ENCODE results near the gene PEX5L. TPM values are rescaled to one million over a fixed set of nuclear protein-coding genes. Genes with fewer than 3 reads are reported as not detected.

The PEX5L gene
- total RNA-seq, 4 donors from 2014 or later: not detected

- no peak for DNase-seq
- 28 to 41% methylated on average over 2 of the region's 2 CpGs for WGBS, 2 donors
- Histone ChIP-seq H3K4me1 (no peaks in the 10 kb centered on the region), H3K9me3 (no peaks in the 10 kb centered on the region), H3K4me3 (no peak overlapping the region), H3K27ac (no peak overlapping the region), H3K27me3 (no peaks in the 10 kb centered on the region), H3K36me3 (no peaks in the 10 kb centered on the region)
- TF ChIP-seq POLR2A (IDR thresholded peaks at IDR 0.05): no peak
- TF ChIP-seq CTCF (IDR thresholded peaks at IDR 0.05): no peak
- intact Hi-C loops (cut with DNase I): no loop called here
These were observed 101.0 kb downstream of the PEX5L start for GRCh38 chr3:179935710-179936109.

- Histone ChIP-seq H3K27ac (no peak overlapping the region), H3K4me3 (no peak overlapping the region), H3K4me1 (no peaks in the 10 kb centered on the region), H3K9me3 (no peaks in the 10 kb centered on the region), H3K27me3 (no peaks in the 10 kb centered on the region), H3K36me3 (no peaks in the 10 kb centered on the region)
- 63 to 81% methylated on average over 4 of the region's 4 CpGs for WGBS, 2 donors
- intact Hi-C loops (cut with DNase I): no loop called here
- DNase-seq: no peak
- TF ChIP-seq POLR2A (IDR thresholded peaks at IDR 0.05) (no peak), CTCF (IDR thresholded peaks at IDR 0.05) (no peak)
These were observed 102.8 kb downstream of the PEX5L start for GRCh38 chr3:179933914-179934313.

- H3K27ac ChIP-seq: no peak overlapping the region
- WGBS, 2 donors: 68 to 76% methylated on average over 4 of the region's 4 CpGs
- H3K4me1 ChIP-seq: no peaks in the 10 kb centered on the region
- intact Hi-C loops (cut with DNase I): no loop called here
- H3K27me3 ChIP-seq: peaks cover 0 to 3% (median 0%) of the 10 kb centered on the region in 4 donors
- H3K9me3 ChIP-seq: no peaks in the 10 kb centered on the region
- DNase-seq: no peak
- H3K4me3 ChIP-seq: no peak overlapping the region
- no peak for TF ChIP-seq CTCF (IDR thresholded peaks at IDR 0.05)
- no peak for TF ChIP-seq POLR2A (IDR thresholded peaks at IDR 0.05)
- H3K36me3 ChIP-seq: no peaks in the 10 kb centered on the region
These were observed 103.7 kb downstream of the PEX5L start for GRCh38 chr3:179933080-179933479.

GRCh38 chr3:179932674-179933073 is 104.1 kb downstream of the PEX5L start:
- H3K27ac ChIP-seq: no peak overlapping the region
- no peak for DNase-seq
- H3K4me3 ChIP-seq: no peak overlapping the region
- H3K9me3 ChIP-seq: no peaks in the 10 kb centered on the region
- intact Hi-C loops (cut with DNase I): no loop called here
- H3K27me3 ChIP-seq: peaks cover 0 to 5% (median 0%) of the 10 kb centered on the region in 4 donors
- WGBS, 2 donors: 89 to 90% methylated on average over 1 of the region's 1 CpG
- no peaks in the 10 kb centered on the region for H3K4me1 ChIP-seq
- no peaks in the 10 kb centered on the region for H3K36me3 ChIP-seq
- TF ChIP-seq CTCF (IDR thresholded peaks at IDR 0.05) (no peak), POLR2A (IDR thresholded peaks at IDR 0.05) (no peak)

- intact Hi-C loops (cut with DNase I): no loop called here
These were observed 107.6 kb downstream of the PEX5L start for GRCh38 chr3:179929091-179929529.

More at GRCh38 chr3:179929091-179929529, 107.6 kb downstream of the PEX5L start:
- WGBS, 2 donors: 7 to 11% methylated on average over 1 of the region's 1 CpG
- no peak for DNase-seq
- H3K4me1 ChIP-seq: no peaks in the 10 kb centered on the region
- no peaks in the 10 kb centered on the region for H3K9me3 ChIP-seq
- H3K27me3 ChIP-seq: peaks cover 0 to 5% (median 0%) of the 10 kb centered on the region in 4 donors
- H3K36me3 ChIP-seq: no peaks in the 10 kb centered on the region
- peak; percentile 32 to 66 (median 44) for TF ChIP-seq CTCF (IDR thresholded peaks at IDR 0.05)
- TF ChIP-seq POLR2A (IDR thresholded peaks at IDR 0.05): no peak
- no peak overlapping the region for H3K4me3 ChIP-seq
- no peak overlapping the region for H3K27ac ChIP-seq

Measured in esophagus squamous epithelium (tissue), 5 donors.